ENCODE data around the gene OR4K1.

OR4K1 gene

GRCh38 chr14:19974844-19975243, 44.1 kb downstream of the OR4K1 start:
- H3K27ac Mint-ChIP-seq: no peak overlapping the region
- peaks cover 37% of the 10 kb centered on the region for H3K4me1 Mint-ChIP-seq (ENCODE audit: low read depth)

GRCh38 chr14:19975291-19975690, 44.6 kb downstream of the OR4K1 start, which contains the start of gene OR4K15:
Gene OR4K15 (plus strand): TSS chr14:19975591. CDS start chr14:19975591, 0 bp downstream.
- Mint-ChIP-seq H3K27ac (no peak within 1 kb of the TSS), H3K9me3 (no peaks in the 10 kb centered on the region), H3K27me3 (no peaks in the 10 kb centered on the region), H3K36me3 (ENCODE audit: low read depth) (no peaks in the 10 kb centered on the region), H3K4me3 (no peak within 1 kb of the TSS), H3K4me1 (ENCODE audit: low read depth) (peaks cover 37% of the 10 kb centered on the region)
- DNase-seq: no peak

More at GRCh38 chr14:19974844-19975243, 44.1 kb downstream of the OR4K1 start:
- Mint-ChIP-seq H3K36me3 (ENCODE audit: low read depth) (no peaks in the 10 kb centered on the region), H3K27me3 (no peaks in the 10 kb centered on the region), H3K9me3 (no peaks in the 10 kb centered on the region), H3K4me3 (no peak overlapping the region)
- DNase-seq: no peak
